ENCODE measurements around the gene FGD5.

- TF ChIP-seq POLR2A (IDR thresholded peaks at IDR 0.05) (no peak), CTCF (IDR thresholded peaks at IDR 0.05) (no peak)
These were observed 42.3 kb downstream of the FGD5 start for GRCh38 chr3:14861031-14861430.
